ENCODE data around the gene TIMM44. TPM values are rescaled to one million over a fixed set of nuclear protein-coding genes. Genes with fewer than 3 reads are reported as not detected.

TIMM44 gene
- polyA plus RNA-seq, 1 of the 3 experiments (the other 2 are of a cell fraction), result 49.7 TPM

GRCh38 chr19:7932276-7932929 lies 11.1 kb downstream of the TIMM44 start (continued):
- TF ChIP-seq MXI1 (IDR thresholded peaks at IDR 0.05; ENCODE audit: low read depth, low read length), result no peak
- no peak for TF ChIP-seq USF2 (IDR thresholded peaks at IDR 0.05; ENCODE audit: borderline replicate concordance, low read depth, low read length)
- no peak for TF ChIP-seq USF1 (IDR thresholded peaks at IDR 0.05; ENCODE audit: borderline replicate concordance, low read depth)
- TF ChIP-seq POLR2AphosphoS5 (IDR thresholded peaks at IDR 0.05; ENCODE audit: low read depth, low read length), result no peak
- no peak for TF ChIP-seq GABPA (IDR thresholded peaks at IDR 0.05; ENCODE audit: low read depth)
- TF ChIP-seq, protein P1, sequence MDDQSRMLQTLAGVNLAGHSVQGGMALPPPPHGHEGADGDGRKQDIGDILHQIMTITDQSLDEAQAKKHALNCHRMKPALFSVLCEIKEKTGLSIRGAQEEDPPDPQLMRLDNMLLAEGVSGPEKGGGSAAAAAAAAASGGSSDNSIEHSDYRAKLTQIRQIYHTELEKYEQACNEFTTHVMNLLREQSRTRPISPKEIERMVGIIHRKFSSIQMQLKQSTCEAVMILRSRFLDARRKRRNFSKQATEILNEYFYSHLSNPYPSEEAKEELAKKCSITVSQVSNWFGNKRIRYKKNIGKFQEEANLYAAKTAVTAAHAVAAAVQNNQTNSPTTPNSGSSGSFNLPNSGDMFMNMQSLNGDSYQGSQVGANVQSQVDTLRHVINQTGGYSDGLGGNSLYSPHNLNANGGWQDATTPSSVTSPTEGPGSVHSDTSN (IDR thresholded peaks at IDR 0.05), result no peak
- TF ChIP-seq, protein P2, sequence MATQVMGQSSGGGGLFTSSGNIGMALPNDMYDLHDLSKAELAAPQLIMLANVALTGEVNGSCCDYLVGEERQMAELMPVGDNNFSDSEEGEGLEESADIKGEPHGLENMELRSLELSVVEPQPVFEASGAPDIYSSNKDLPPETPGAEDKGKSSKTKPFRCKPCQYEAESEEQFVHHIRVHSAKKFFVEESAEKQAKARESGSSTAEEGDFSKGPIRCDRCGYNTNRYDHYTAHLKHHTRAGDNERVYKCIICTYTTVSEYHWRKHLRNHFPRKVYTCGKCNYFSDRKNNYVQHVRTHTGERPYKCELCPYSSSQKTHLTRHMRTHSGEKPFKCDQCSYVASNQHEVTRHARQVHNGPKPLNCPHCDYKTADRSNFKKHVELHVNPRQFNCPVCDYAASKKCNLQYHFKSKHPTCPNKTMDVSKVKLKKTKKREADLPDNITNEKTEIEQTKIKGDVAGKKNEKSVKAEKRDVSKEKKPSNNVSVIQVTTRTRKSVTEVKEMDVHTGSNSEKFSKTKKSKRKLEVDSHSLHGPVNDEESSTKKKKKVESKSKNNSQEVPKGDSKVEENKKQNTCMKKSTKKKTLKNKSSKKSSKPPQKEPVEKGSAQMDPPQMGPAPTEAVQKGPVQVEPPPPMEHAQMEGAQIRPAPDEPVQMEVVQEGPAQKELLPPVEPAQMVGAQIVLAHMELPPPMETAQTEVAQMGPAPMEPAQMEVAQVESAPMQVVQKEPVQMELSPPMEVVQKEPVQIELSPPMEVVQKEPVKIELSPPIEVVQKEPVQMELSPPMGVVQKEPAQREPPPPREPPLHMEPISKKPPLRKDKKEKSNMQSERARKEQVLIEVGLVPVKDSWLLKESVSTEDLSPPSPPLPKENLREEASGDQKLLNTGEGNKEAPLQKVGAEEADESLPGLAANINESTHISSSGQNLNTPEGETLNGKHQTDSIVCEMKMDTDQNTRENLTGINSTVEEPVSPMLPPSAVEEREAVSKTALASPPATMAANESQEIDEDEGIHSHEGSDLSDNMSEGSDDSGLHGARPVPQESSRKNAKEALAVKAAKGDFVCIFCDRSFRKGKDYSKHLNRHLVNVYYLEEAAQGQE (IDR thresholded peaks at IDR 0.05; ENCODE audit: low read depth, low read length), result no peak

DNA sequence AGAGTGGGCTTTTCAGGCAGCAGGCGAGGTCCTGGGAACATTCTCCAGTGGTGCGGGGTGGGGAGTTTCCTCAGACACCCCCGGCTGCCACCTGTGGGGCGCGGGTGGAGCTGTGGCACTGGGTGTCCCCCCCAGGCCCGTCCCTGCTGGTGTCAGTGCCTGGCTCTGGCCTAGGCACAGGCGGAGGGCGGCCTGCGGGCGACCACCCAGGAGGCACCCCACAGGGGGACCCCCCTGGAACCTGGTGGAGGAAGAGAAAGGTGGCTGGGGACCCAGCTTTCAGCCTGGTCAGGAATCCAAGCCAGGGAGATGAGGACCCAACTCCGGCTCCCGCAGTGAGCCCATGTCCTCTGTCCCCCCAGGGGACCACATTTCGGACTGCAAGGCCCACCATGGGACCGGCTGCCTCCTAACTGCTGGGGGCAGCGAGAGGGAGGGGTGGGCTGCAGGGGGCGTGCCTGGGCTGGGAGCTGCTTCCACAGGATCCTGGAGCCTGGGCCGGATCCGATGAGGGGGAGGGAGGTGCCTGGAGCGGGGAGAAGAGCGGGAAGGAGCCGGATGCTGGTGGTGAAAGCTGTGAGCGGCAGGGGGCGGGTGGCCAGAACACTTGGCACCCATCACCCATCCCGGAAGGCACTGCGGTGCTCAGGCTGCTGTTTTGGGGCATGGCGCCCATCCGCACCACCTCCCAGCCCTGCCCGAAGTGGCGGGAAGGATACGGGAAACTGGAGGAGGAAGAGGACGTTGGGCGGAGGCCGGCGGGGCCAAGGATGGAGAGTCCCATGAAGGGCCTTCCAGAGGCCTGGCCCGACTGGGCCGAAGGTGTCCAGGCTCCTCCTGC lies 12.0 kb downstream of the TIMM44 start:
- no peak overlapping the region for H2AFZ ChIP-seq (ENCODE audit: low read depth)
- H3K27ac ChIP-seq (ENCODE audit: low read depth in 2 of 2, low read length in 1 of 2), result peak overlapping the region in 1 of 2 experiments; percentile 99; a peak in 1 of 4 replicates
- H3K79me2 ChIP-seq (ENCODE audit: insufficient read depth), result no peaks in the 10 kb centered on the region
- no peak for TF ChIP-seq POLR2AphosphoS5 (IDR thresholded peaks at IDR 0.05; ENCODE audit: low read depth, low read length)
- TF ChIP-seq SIN3A (IDR thresholded peaks at IDR 0.05; ENCODE audit: borderline replicate concordance, low read depth, low read length), result no peak
- no peak for TF ChIP-seq NRF1 (IDR thresholded peaks at IDR 0.05; ENCODE audit: low read depth, low read length)
- TF ChIP-seq GABPA (IDR thresholded peaks at IDR 0.05; ENCODE audit: low read depth), result no peak
- no peak for TF ChIP-seq EZH2phosphoT487 (IDR thresholded peaks at IDR 0.05; ENCODE audit: borderline replicate concordance, low read depth)
- no peak for TF ChIP-seq CTCF (IDR thresholded peaks at IDR 0.05)
- no peak for TF ChIP-seq GATA2 (CRISPR knock-in tag; IDR thresholded peaks at IDR 0.05)
- H3K4me3 ChIP-seq (ENCODE audit: low read depth in 2 of 2, low read length in 1 of 2), result no peak overlapping the region
- DNase-seq, result no peak
- H3K27me3 ChIP-seq (ENCODE audit: insufficient read depth), result no peaks in the 10 kb centered on the region
- no peaks in the 10 kb centered on the region for H3K9me3 ChIP-seq
- H3K4me1 ChIP-seq (ENCODE audit: control insufficient read depth in 1 of 2, insufficient read depth in 2 of 2, low read depth in 1 of 2, low read length in 1 of 2), result peaks cover 32 to 35% of the 10 kb centered on the region in 2 experiments
- H3K4me2 ChIP-seq, result no peak overlapping the region
- H3K9me2 ChIP-seq, result no peaks in the 10 kb centered on the region
- no peak overlapping the region for H3K9ac ChIP-seq
- H4K20me1 ChIP-seq (ENCODE audit: insufficient read depth), result peaks cover 3% of the 10 kb centered on the region; the same call in 1 of the 2 replicates
- WGBS (ENCODE audit: low lambda C conversion rate), result 96% methylated on average over 23 of the region's 36 CpGs
- CTCF ChIA-PET, result interaction anchor here (0.6 to 6.7 kb wide), 5 partner anchors 12 to 161 kb away, joined by 3 to 69 read pairs (median 4); partner anchors contain the start of genes SNAPC2 and TIMM44
- H3K36me3 ChIP-seq (replicated peaks in 1 of 2; ENCODE audit: control insufficient read depth in 1 of 2, insufficient read depth in 2 of 2, low read length in 1 of 2), result peaks cover 32 to 41% of the 10 kb centered on the region in 2 experiments
- POLR2A ChIA-PET, result interaction anchor here (1.0 to 1.3 kb wide), 2 partner anchors 13 to 34 kb away, joined by 3 read pairs; no protein-coding TSS in a partner anchor
- H3F3A ChIP-seq (replicated peaks; ENCODE audit: insufficient read depth), result peaks cover 37% of the 10 kb centered on the region

All from SK-N-SH (cell line).